ENCODE data around the gene CDCA7L. TPM values are rescaled to one million over a fixed set of nuclear protein-coding genes. Genes with fewer than 3 reads are reported as not detected.

The CDCA7L gene
- total and polyA plus RNA-seq, 2 of the 4 experiments (the other 2 are of a cell fraction), result 20.4 to 35.0 TPM

- POLR2A ChIA-PET (ENCODE audit: unreplicated experiment), result no interaction called here
- H3K9me3 ChIP-seq (ENCODE audit: control insufficient read depth, insufficient read depth, low read length), result no peaks in the 10 kb centered on the region
- H4K20me1 ChIP-seq (ENCODE audit: insufficient read depth, low read length), result no peaks in the 10 kb centered on the region
- WGBS, 2 experiments (ENCODE audit: extremely low coverage in 2 of 2, insufficient read length in 1 of 2), result no CpG with 5 or more reads among the region's 2 CpGs
- H3K23ac ChIP-seq (ENCODE audit: low read depth, low read length), result no peak overlapping the region
- H3K79me1 ChIP-seq (ENCODE audit: low read depth in 1 of 2, low read length in 2 of 2), result no peaks in the 10 kb centered on the region
- H4K8ac ChIP-seq (ENCODE audit: low read depth in 2 of 2, low read length in 2 of 2), result no peak overlapping the region
- no peak overlapping the region for H2BK5ac ChIP-seq (ENCODE audit: low read depth, low read length, poor library complexity, severe bottlenecking)
- H2BK120ac ChIP-seq (ENCODE audit: low read depth, low read length), result no peak overlapping the region
- H2AK9ac ChIP-seq (replicated peaks; ENCODE audit: low read depth, low read length, poor library complexity), result no peak overlapping the region
- peaks cover 1% of the 10 kb centered on the region for H3K27me3 ChIP-seq (ENCODE audit: control insufficient read depth, insufficient read depth, low read length)
- H3K9me1 ChIP-seq (ENCODE audit: insufficient read depth, low read length), result no peaks in the 10 kb centered on the region
- no peak overlapping the region for H3K14ac ChIP-seq (replicated peaks; ENCODE audit: low read depth, low read length)
- H2AK5ac ChIP-seq (ENCODE audit: low read depth, low read length), result no peak overlapping the region
- no peak overlapping the region for H2BK20ac ChIP-seq (ENCODE audit: low read depth, low read length)
- no peaks in the 10 kb centered on the region for H3K4me1 ChIP-seq (ENCODE audit: control insufficient read depth, insufficient read depth, low read length)
- TF ChIP-seq POLR2A (IDR thresholded peaks at IDR 0.05; ENCODE audit: low read depth, low read length), result no peak
- no peak for TF ChIP-seq USF2 (IDR thresholded peaks at IDR 0.05; ENCODE audit: low read depth, low read length)
- no peak for TF ChIP-seq CHD1 (IDR thresholded peaks at IDR 0.05; ENCODE audit: low read depth, low read length)
- no peak for TF ChIP-seq ELK1 (IDR thresholded peaks at IDR 0.05; ENCODE audit: borderline replicate concordance, low read depth, low read length)
- no peak for TF ChIP-seq NFE2L2 (IDR thresholded peaks at IDR 0.05; ENCODE audit: low read depth, low read length)
- no peak for TF ChIP-seq BHLHE40 (IDR thresholded peaks at IDR 0.05; ENCODE audit: low read depth, low read length)
- TF ChIP-seq MAZ (IDR thresholded peaks at IDR 0.05; ENCODE audit: borderline replicate concordance, low read depth, low read length), result no peak
- no peak for TF ChIP-seq MXI1 (IDR thresholded peaks at IDR 0.05; ENCODE audit: borderline replicate concordance, low read depth, low read length)
- TF ChIP-seq MAFK (IDR thresholded peaks at IDR 0.05; ENCODE audit: low read depth, low read length), result no peak
- no peak overlapping the region for H3K4me2 ChIP-seq (ENCODE audit: low read depth, low read length)
- H4K5ac ChIP-seq (ENCODE audit: low read depth, low read length), result no peak overlapping the region
- H3K36me3 ChIP-seq (ENCODE audit: control insufficient read depth, insufficient read depth, low read length), result no peaks in the 10 kb centered on the region
- dilution Hi-C loops (cut with HindIII; ENCODE audit: low sequenced_read_pairs, unreplicated experiment) (no loop called here), in situ Hi-C loops (cut with MboI; ENCODE audit: low sequenced_read_pairs) (no loop called here), intact Hi-C loops (cut with micrococcal nuclease) (no loop called here)
- no peak overlapping the region for H3K4ac ChIP-seq (ENCODE audit: low read depth, low read length)
- no peak overlapping the region for H3K18ac ChIP-seq (ENCODE audit: low read depth, low read length)
- CTCF ChIA-PET, result no interaction called here
- no peak overlapping the region for H4K91ac ChIP-seq (ENCODE audit: insufficient read depth, low read depth, low read length)
- DNase-seq (no peak), ATAC-seq (ENCODE audit: low read depth) (no peak)
- no peak overlapping the region for H2AFZ ChIP-seq (replicated peaks; ENCODE audit: low read length, poor library complexity)
- H2BK15ac ChIP-seq (ENCODE audit: low read depth, low read length), result no peak overlapping the region
- BruUV-seq (replicated peaks), result no TSS peak
- H3K9ac ChIP-seq (ENCODE audit: low read depth, low read length), result no peak overlapping the region
- no peak overlapping the region for H3K56ac ChIP-seq (ENCODE audit: extremely low read depth, insufficient read depth, low read length)
- no peak overlapping the region for H3K4me3 ChIP-seq (ENCODE audit: insufficient read depth, low read depth, low read length)
- H3K27ac ChIP-seq (ENCODE audit: insufficient read depth, low read length), result no peak overlapping the region
These were observed 37.4 kb upstream of the CDCA7L start for GRCh38 chr7:21983056-21983455.
